H1 (cell line): ENCODE results near the gene CXADR. TPM values are rescaled to one million over a fixed set of nuclear protein-coding genes. Genes with fewer than 3 reads are reported as not detected.

Experiments used
- CTCF ChIA-PET: fragments of 300-600 bp; sonication (Branson Sonifier 250); formaldehyde crosslinking; loops from one replicate; lab custom pipeline; 2021; ENCODE audit not compliant: partially characterized antibody; lab: Charles Lee
- POLR2A ChIA-PET: fragments of 300-600 bp; sonication (Branson Sonifier 250); formaldehyde crosslinking; loops from one replicate; lab custom pipeline; 2021; ENCODE audit warnings: inconsistent platforms; ENCODE audit not compliant: partially characterized antibody; lab: Charles Lee
- DNase-seq, 2 experiments: peaks; one replicate each; pipeline versions ENCODE4 v3.0.0 to v3.0.0-alpha.2; 2010 to 2022; ENCODE audit warnings: low spot score in 2 of 2, low read depth in 1 of 2, mixed read lengths in 1 of 2
- FAIRE-seq: peaks from 2 replicates; lab custom pipeline; 2011; peaks lifted over from hg19 to GRCh38; lab: Jason Lieb, UNC
- H2AFZ ChIP-seq: 2 replicates; pipeline ENCODE4 v1.8.1; 2012; ENCODE audit warnings: low read length, inconsistent platforms
- H2AK5ac ChIP-seq: 2 replicates; pipeline ENCODE4 v1.6.1; 2013; ENCODE audit warnings: low read depth, low read length
- H2BK120ac ChIP-seq: replicated peaks from 2 replicates; pipeline ENCODE3; 2013; ENCODE audit warnings: low read depth, low read length, inconsistent platforms
- H2BK12ac ChIP-seq: 2 replicates; pipeline ENCODE4 v1.6.1; 2013; ENCODE audit warnings: low read depth, low read length
- H2BK15ac ChIP-seq: 2 replicates; pipeline ENCODE4 v1.6.1; 2013; ENCODE audit warnings: low read length
- H2BK20ac ChIP-seq: 2 replicates; pipeline ENCODE4 v1.6.1; 2013; ENCODE audit warnings: low read length
- H2BK5ac ChIP-seq: 2 replicates; pipeline ENCODE4 v1.6.1; 2013; ENCODE audit warnings: low read depth, low read length
- H3K14ac ChIP-seq: 2 replicates; pipeline ENCODE4 v1.6.1; 2013; ENCODE audit warnings: inconsistent platforms; ENCODE audit not compliant: insufficient read length
- H3K18ac ChIP-seq: 2 replicates; pipeline ENCODE4 v1.6.1; 2013; ENCODE audit warnings: low read length; ENCODE audit errors: extremely low read depth
- H3K23ac ChIP-seq: 2 replicates; pipeline ENCODE4 v1.6.1; 2013; ENCODE audit warnings: inconsistent platforms; ENCODE audit not compliant: insufficient read length
- H3K23me2 ChIP-seq: 2 replicates; pipeline ENCODE4 v1.6.1; 2013; ENCODE audit warnings: low read depth, low read length
- H3K27ac ChIP-seq: 2 replicates; pipeline ENCODE4 v1.6.1; 2011; ENCODE audit warnings: low read depth, low read length, inconsistent platforms
- H3K27me3 ChIP-seq, 4 experiments: replicated peaks in 1 of 4; 1 replicate in 1 of 4; 2 replicates in 3 of 4; pipeline versions ENCODE4 v1.6.1 to v1.8.1; 2011 to 2013; ENCODE audit warnings: low read length in 3 of 4, mild to moderate bottlenecking in 3 of 4, inconsistent platforms in 2 of 4, mixed read lengths in 2 of 4, moderate library complexity in 1 of 4; ENCODE audit not compliant: control insufficient read depth in 3 of 4, insufficient read depth in 3 of 4; ENCODE audit errors: extremely low read depth in 1 of 4
- H3K36me3 ChIP-seq, 4 experiments: 2 replicates each; pipeline versions ENCODE4 v1.6.1 to v1.8.1; 2011 to 2013; ENCODE audit warnings: mild to moderate bottlenecking in 4 of 4, low read length in 3 of 4, moderate library complexity in 2 of 4, control low read depth in 1 of 4, inconsistent platforms in 1 of 4; ENCODE audit not compliant: insufficient read depth in 4 of 4, control insufficient read depth in 2 of 4
- H3K4ac ChIP-seq: replicated peaks from 2 replicates; pipeline ENCODE3; 2013; ENCODE audit warnings: low read length, low read depth, mixed read lengths, inconsistent platforms; ENCODE audit not compliant: insufficient read length
- H3K4me1 ChIP-seq, 4 experiments: replicated peaks in 1 of 4; 1 replicate in 1 of 4; 2 replicates in 3 of 4; pipeline versions ENCODE4 v1.6.1 to v1.8.1; 2011 to 2013; ENCODE audit warnings: low read length in 3 of 4, inconsistent platforms in 2 of 4, mixed read lengths in 1 of 4; ENCODE audit not compliant: insufficient read depth in 4 of 4, control insufficient read depth in 3 of 4
- H3K4me2 ChIP-seq, 2 experiments: 2 replicates each; pipeline versions ENCODE4 v1.6.1 to v1.8.1; 2011 to 2013; ENCODE audit warnings: low read depth in 2 of 2, low read length in 2 of 2, control low read depth in 1 of 2, inconsistent platforms in 1 of 2, mild to moderate bottlenecking in 1 of 2; ENCODE audit not compliant: insufficient read depth in 1 of 2
- H3K4me3 ChIP-seq, 4 experiments: fragments of 200-600, 300-600 bp in 1 of 4; sonication (generic), shearing (Covaris generic), sonication (Bioruptor Twin) in 1 of 4; 2 replicates each; pipeline versions ENCODE4 v1.5.1 to v1.8.1; 2011 to 2016; ENCODE audit warnings: low read length in 4 of 4, low read depth in 3 of 4, control low read depth in 2 of 4, inconsistent platforms in 2 of 4, mild to moderate bottlenecking in 2 of 4, mixed read lengths in 1 of 4, moderate library complexity in 1 of 4; ENCODE audit not compliant: insufficient read depth in 2 of 4; ENCODE audit errors: extremely low read depth in 1 of 4
- H3K56ac ChIP-seq: replicated peaks from 2 replicates; pipeline ENCODE3; 2013; ENCODE audit warnings: low read depth, mild to moderate bottlenecking, mixed read lengths, low read length, inconsistent platforms; ENCODE audit not compliant: insufficient read length
- H3K79me1 ChIP-seq: 2 replicates; pipeline ENCODE4 v1.6.1; 2013; ENCODE audit warnings: low read depth, low read length, control low read depth
- H3K79me2 ChIP-seq, 2 experiments: 2 replicates each; pipeline versions ENCODE4 v1.6.1 to v1.8.1; 2012 to 2013; ENCODE audit warnings: low read length in 2 of 2, mild to moderate bottlenecking in 2 of 2, inconsistent platforms in 1 of 2; ENCODE audit not compliant: insufficient read depth in 2 of 2, control insufficient read depth in 1 of 2
- H3K9ac ChIP-seq, 4 experiments: replicated peaks in 1 of 4; 1 replicate in 1 of 4; 2 replicates in 3 of 4; pipeline versions ENCODE4 v1.6.1 to v1.8.1; 2011 to 2013; ENCODE audit warnings: low read depth in 3 of 4, low read length in 3 of 4, control low read depth in 2 of 4, mild to moderate bottlenecking in 2 of 4, moderate library complexity in 2 of 4, inconsistent platforms in 1 of 4; ENCODE audit errors: extremely low read depth in 1 of 4
- H3K9me3 ChIP-seq, 2 experiments: 2 replicates each; pipeline versions ENCODE4 v1.6.1 to v1.8.1; 2012 to 2013; ENCODE audit warnings: mild to moderate bottlenecking in 2 of 2, moderate library complexity in 2 of 2, control low read depth in 1 of 2, inconsistent platforms in 1 of 2, low read depth in 1 of 2, low read length in 1 of 2, mixed read lengths in 1 of 2; ENCODE audit not compliant: insufficient read depth in 2 of 2
- H4K20me1 ChIP-seq, 2 experiments: replicated peaks in 1 of 2; 2 replicates each; pipeline versions ENCODE3 to v1.8.1; 2011 to 2013; ENCODE audit warnings: inconsistent platforms in 2 of 2, low read length in 2 of 2, mild to moderate bottlenecking in 1 of 2; ENCODE audit not compliant: insufficient read depth in 2 of 2, control insufficient read depth in 1 of 2
- H4K5ac ChIP-seq: 2 replicates; pipeline ENCODE4 v1.6.1; 2013; ENCODE audit warnings: low read length, low read depth, mixed read lengths, inconsistent platforms; ENCODE audit not compliant: insufficient read length
- H4K8ac ChIP-seq: 2 replicates; pipeline ENCODE4 v1.8.0; 2013; ENCODE audit warnings: mild to moderate bottlenecking, moderate library complexity, low read length, inconsistent platforms; ENCODE audit not compliant: insufficient read depth; ENCODE audit errors: extremely low read depth
- H4K91ac ChIP-seq: replicated peaks from 2 replicates; pipeline ENCODE3; 2013; ENCODE audit warnings: low read length, mixed read lengths, inconsistent platforms; ENCODE audit not compliant: insufficient read length
- HDAC2 ChIP-seq, 2 experiments: fragments of 300-600 bp in 1 of 2; sonication (generic) in 1 of 2; IDR thresholded peaks; 2 replicates each; pipeline ENCODE4 v1.6.1; 2011 to 2012; ENCODE audit warnings: low read depth in 2 of 2, low read length in 2 of 2, mild to moderate bottlenecking in 2 of 2, moderate library complexity in 2 of 2, borderline replicate concordance in 1 of 2, inconsistent platforms in 1 of 2
- KDM4A ChIP-seq: IDR thresholded peaks from one replicate; pipeline ENCODE4 v1.7.1; 2012; ENCODE audit warnings: low read depth, mild to moderate bottlenecking, moderate library complexity, low read length, inconsistent platforms; ENCODE audit not compliant: severe bottlenecking
- POLR2A ChIP-seq, 2 experiments: IDR thresholded peaks; 1 replicate in 1 of 2; 2 replicates in 1 of 2; pipeline ENCODE4 v1.6.1; 2011; ENCODE audit warnings: low read depth in 2 of 2, low read length in 2 of 2, mild to moderate bottlenecking in 2 of 2; ENCODE audit errors: control extremely low read depth in 1 of 2
- RFX5 ChIP-seq: IDR thresholded peaks from 2 replicates; pipeline ENCODE4 v1.6.1; 2011; ENCODE audit warnings: low read depth, low read length, improper control_type of control experiment, borderline replicate concordance
- SIX5 ChIP-seq: IDR thresholded peaks from 2 replicates; pipeline ENCODE4 v1.6.1; 2011; ENCODE audit warnings: mild to moderate bottlenecking, low read depth, low read length
- WGBS, 2 experiments: shearing (Covaris generic) in 1 of 2; methylation state at CpG; one replicate each; pipeline versions ENCODE4 v1.1.6 to v1.1.7; 2013 to 2015; ENCODE audit warnings: low lambda C conversion rate in 2 of 2, mixed read lengths in 2 of 2, inconsistent platforms in 1 of 2, low coverage in 1 of 2, missing lambda C conversion rate in 1 of 2; ENCODE audit not compliant: insufficient replicate concordance in 2 of 2, insufficient coverage in 1 of 2, insufficient read length in 1 of 2; ENCODE audit errors: extremely low coverage in 1 of 2, missing lambda C conversion rate in 1 of 2; 5-methylcytosine and 5-hydroxymethylcytosine counted together
- polyA plus RNA-seq, 7 experiments: library from polyadenylated mRNA; depleted of rRNA in 3 of 7; stranded (reverse) in 5 of 7; unstranded in 2 of 7; fragments of >200 nt in 5 of 7; fragments of 200-250 nt in 2 of 7; gene quantifications; 1 replicate in 5 of 7; 2 replicates in 1 of 7; 4 replicates in 1 of 7; pipeline versions ENCODE4 v1.2.1 to v1.2.3, GENCODE V29; 2011 to 2013; ENCODE audit warnings: missing spikeins in 2 of 7, mixed read lengths in 2 of 7
- total RNA-seq: library from RNA; stranded (reverse); fragmentation: NEBNext Ultra II Directional; extraction: Animal tissue kit (Norgen Biotek cat#: 25700); gene quantifications from 2 replicates; pipeline ENCODE4 v1.2.1, GENCODE V29; 2021
- TF ChIP-seq, protein P1 (sequence below): IDR thresholded peaks from 2 replicates; pipeline ENCODE4 v1.6.1; 2012; ENCODE audit warnings: inconsistent platforms

CXADR gene
- total and polyA plus RNA-seq, 2 of the 8 experiments (the other 6 are each of a cell fraction or from before 2014, with no cell fraction given): 45.6 to 145 TPM

DNA sequence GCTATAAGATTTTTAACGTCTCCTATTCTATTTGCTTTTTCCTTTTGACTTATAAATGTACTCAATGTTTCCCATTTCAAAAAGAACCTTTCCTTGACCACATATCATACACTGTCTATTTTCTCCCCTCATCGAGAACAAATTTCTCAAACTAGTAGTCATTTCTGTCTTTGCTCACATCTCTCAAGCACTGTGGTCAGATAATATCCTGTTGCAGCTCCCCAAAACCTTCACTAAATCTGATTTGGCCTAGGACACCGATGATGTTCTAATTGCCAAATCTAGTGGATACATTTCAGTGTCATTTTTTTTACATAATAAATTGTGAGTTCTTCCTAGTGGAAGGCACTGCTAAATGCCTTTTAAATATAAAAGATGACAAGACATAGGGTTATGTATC, 19.4 kb downstream of the CXADR start:
- TF ChIP-seq HDAC2 (IDR thresholded peaks at IDR 0.05; ENCODE audit: borderline replicate concordance in 1 of 2, low read depth in 2 of 2, low read length in 2 of 2): no peak
- TF ChIP-seq POLR2A (IDR thresholded peaks at IDR 0.05; ENCODE audit: control extremely low read depth in 1 of 2, low read depth in 2 of 2, low read length in 2 of 2): no peak
- TF ChIP-seq SIX5: no peak
- no peak for TF ChIP-seq KDM4A
- TF ChIP-seq, protein P1, sequence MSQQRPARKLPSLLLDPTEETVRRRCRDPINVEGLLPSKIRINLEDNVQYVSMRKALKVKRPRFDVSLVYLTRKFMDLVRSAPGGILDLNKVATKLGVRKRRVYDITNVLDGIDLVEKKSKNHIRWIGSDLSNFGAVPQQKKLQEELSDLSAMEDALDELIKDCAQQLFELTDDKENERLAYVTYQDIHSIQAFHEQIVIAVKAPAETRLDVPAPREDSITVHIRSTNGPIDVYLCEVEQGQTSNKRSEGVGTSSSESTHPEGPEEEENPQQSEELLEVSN: no peak
- TF ChIP-seq RFX5: no peak
- no peak overlapping the region for H2BK120ac ChIP-seq
- H2AK5ac ChIP-seq: no peak overlapping the region
- CTCF ChIA-PET: interaction anchor here (1.5 to 1.6 kb wide), 2 partner anchors 12 to 19 kb away, joined by 4 to 6 read pairs; partner anchors contain the start of gene CXADR
- no peak overlapping the region for H3K4me3 ChIP-seq
- no peak overlapping the region for H2BK15ac ChIP-seq
- H3K56ac ChIP-seq: no peak overlapping the region
- H2BK12ac ChIP-seq: no peak overlapping the region
- H3K9me3 ChIP-seq: no peaks in the 10 kb centered on the region
- 88% methylated on average over 3 of the region's 3 CpGs; no CpG with 5 or more reads in 1 of the 2 experiments for WGBS, 2 experiments
- POLR2A ChIA-PET: interaction anchor here (11.6 kb wide), 1 partner anchor 14 kb away, joined by 144 read pairs; the partner anchor contains the start of gene CXADR
- H3K9ac ChIP-seq: no peak overlapping the region
- no peak overlapping the region for H3K14ac ChIP-seq
- no peak overlapping the region for H4K91ac ChIP-seq
- peaks cover 66 to 98% of the 10 kb centered on the region in 2 experiments for H3K79me2 ChIP-seq
- peaks cover 0 to 4% (median 0%) of the 10 kb centered on the region in 4 experiments; a peak in 1 of 8 replicates for H3K36me3 ChIP-seq
- H3K27ac ChIP-seq: no peak overlapping the region
- no peak overlapping the region for H3K18ac ChIP-seq
- FAIRE-seq: no peak
- H4K8ac ChIP-seq: no peak overlapping the region
- H3K4me2 ChIP-seq: no peak overlapping the region
- H3K23me2 ChIP-seq: no peaks in the 10 kb centered on the region; the same call in 1 of the 2 replicates
- no peak overlapping the region for H2BK5ac ChIP-seq
- peaks cover 2 to 7% (median 3%) of the 10 kb centered on the region in 4 experiments; a peak in 4 of 7 replicates for H3K4me1 ChIP-seq
- no peak for DNase-seq
- H4K20me1 ChIP-seq: peaks cover 31 to 47% of the 10 kb centered on the region in 2 experiments
- no peak overlapping the region for H2AFZ ChIP-seq
- H2BK20ac ChIP-seq: no peak overlapping the region
- H3K79me1 ChIP-seq: peaks cover 8% of the 10 kb centered on the region; the same call in 1 of the 2 replicates
- H3K27me3 ChIP-seq: no peaks in the 10 kb centered on the region
- H3K23ac ChIP-seq: no peak overlapping the region
- no peak overlapping the region for H4K5ac ChIP-seq
- H3K4ac ChIP-seq: no peak overlapping the region
